Measurements from ENCODE around the gene SLC29A3.
A peak's percentile ranks its signal among the peaks of the same experiment; 100 is the strongest.
"Not testable (repeated sequence)": the region's sequence is repeated elsewhere in the genome, so short reads cannot be mapped to it uniquely, and the experiment has no call there.

Gene SLC29A3

DNA sequence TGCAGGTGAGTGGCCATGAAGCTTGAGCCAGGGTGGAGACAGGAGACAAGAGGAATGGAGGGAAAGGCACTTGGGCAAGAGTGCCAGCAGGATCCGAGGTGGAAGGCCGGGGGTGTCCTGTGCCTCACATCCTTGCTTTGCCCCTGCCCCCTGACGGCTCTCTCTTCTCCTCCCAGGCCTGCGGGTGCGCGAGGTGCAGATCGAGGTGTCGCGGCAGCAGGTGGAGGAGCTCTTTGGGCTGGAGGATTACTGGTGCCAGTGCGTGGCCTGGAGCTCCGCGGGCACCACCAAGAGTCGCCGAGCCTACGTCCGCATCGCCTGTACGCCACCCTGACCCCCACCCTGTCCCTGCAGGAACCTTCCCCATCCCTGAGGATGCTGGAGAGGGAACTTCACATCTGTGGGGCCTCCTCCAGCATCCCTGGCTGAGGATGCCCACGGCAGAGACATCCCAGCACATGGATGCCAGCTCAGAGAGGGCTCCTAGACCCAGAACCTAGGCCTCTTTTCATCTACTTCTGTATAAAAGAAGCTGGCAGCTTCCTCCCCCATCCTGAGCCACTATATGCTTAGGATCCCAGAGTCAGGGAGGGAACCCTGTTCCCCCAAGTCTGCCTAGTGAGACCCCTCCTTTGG is 34.4 kb upstream of the SLC29A3 start:
- no peak for DNase-seq

DNA sequence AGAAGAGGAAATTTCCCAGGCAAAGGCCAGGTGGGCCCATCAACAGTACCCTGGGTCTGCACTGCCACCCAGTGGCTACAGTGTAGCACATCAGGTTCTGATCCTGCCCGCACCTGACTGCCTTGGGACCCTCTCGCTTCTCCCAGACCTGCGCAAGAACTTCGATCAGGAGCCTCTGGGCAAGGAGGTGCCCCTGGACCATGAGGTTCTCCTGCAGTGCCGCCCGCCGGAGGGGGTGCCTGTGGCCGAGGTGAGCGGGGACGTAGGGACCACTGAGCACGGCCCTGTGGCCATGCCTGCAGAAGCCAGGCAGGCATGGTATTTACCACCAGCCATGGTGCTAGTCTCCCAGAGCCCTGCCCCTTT is 33.9 kb upstream of the SLC29A3 start:
- peak; percentile 5 to 17 for DNase-seq

DNA sequence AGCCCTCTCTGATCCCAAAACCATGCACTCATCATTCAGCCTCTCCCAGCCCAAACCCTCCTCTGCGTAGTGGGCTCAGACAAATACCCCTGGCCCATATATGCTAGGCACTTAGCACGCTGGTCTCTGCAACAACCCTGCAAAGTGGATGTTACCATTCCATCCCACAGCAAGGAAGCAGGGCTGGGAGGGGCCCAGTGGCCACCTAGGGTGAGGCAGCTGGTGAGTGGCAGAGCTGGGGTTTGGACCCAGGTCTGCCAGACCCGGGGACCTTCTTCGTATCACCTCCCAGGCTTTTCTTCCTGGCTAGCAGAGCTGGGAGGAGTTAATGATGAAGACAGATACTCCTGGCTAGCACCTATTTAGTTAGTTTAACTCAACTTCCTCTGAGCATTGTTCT is 33.1 kb upstream of the SLC29A3 start:
- no peak for DNase-seq

DNA sequence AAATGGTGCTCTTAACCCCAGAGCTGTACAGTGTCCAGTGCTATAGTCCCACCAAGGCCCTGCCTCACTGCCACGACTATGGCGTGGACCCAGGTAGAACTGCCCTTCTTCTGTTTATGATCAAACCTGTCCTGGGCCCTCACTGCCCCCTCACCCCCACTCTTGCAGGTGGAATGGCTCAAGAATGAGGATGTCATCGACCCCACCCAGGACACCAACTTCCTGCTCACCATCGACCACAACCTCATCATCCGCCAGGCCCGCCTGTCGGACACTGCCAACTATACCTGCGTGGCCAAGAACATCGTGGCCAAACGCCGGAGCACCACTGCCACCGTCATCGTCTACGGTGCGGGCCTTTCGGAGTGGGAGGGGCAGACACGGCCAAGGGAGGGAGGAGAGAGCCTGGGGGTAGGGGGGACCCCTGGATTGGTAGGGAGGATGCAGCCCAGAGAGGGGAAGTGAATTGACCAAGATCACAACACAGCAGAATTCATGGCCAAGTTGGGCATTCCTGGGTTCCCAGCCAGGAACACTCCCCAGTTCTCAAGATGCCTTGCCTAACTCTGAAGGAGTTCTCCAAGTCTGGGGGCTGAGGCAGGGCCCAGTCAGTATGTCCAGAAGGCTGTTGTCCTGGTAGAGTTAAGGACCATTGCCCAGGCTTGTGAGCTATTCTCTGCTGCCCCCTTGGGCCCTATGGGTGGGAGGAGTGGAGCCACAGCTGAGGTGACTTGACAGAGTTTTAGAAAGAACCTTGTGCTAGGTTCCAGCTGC is 32.4 kb upstream of the SLC29A3 start:
- DNase-seq, result no peak

DNA sequence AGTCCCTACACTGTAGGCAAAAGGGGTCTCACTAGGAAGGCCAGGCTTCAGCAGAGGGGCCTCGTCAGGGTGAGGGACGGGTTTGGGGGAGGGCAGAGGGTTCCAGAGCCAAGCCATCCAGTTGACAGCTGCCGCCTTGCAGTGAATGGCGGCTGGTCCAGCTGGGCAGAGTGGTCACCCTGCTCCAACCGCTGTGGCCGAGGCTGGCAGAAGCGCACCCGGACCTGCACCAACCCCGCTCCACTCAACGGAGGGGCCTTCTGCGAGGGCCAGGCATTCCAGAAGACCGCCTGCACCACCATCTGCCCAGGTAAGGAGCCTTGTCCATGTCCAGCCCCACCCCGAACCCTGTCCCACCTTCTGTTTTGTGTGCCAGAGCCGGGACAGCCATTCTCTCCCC is 31.6 kb upstream of the SLC29A3 start:
- DNase-seq, result no peak

DNA sequence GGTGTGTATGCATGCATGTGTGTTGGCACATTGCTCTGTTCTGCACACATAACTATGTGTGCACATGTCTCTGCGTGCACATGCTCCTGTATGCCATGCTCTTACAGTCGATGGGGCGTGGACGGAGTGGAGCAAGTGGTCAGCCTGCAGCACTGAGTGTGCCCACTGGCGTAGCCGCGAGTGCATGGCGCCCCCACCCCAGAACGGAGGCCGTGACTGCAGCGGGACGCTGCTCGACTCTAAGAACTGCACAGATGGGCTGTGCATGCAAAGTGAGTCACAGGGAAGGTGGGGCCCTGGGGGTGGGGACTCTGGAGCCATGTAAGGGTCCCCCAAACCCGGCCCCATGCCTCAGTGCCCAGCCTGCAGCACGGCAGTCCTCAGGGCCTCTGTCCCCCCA is 30.6 kb upstream of the SLC29A3 start:
- no peak for DNase-seq

DNA sequence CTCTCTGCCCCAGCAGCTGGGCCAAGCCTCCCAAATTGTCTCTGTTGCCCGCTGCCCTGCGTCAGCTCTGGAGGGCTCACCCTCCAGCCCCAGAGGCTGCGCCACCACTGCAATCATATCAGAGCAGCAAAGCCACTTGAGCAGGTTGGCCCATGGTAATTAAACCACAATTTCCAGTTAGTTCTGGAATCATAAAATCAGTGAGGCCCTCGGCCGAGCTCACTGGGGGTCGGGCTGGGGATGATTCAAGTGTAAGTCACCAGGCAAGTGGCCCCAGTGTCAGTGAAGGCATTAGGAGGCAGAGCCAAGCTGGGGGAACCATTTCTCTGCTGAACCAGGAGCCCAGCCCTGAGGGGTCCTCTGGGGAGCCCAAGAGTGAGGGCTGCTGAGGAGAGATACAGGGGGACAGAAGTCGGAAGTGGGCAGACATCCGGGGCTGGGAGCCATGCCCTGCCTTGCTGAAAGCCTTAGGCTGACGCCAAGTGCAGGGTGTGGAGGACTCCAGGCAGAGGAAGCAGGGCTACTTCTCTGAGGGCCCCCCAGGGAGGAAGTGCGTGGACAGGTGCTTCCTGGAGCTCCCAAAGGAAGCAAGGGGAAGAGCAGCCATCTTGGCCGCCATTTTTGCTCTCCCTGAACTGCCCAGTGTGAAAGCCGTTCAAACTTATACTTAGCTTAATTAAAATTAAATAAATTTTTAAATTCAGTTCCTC is 29.5 kb upstream of the SLC29A3 start:
- DNase-seq, result no peak

DNA sequence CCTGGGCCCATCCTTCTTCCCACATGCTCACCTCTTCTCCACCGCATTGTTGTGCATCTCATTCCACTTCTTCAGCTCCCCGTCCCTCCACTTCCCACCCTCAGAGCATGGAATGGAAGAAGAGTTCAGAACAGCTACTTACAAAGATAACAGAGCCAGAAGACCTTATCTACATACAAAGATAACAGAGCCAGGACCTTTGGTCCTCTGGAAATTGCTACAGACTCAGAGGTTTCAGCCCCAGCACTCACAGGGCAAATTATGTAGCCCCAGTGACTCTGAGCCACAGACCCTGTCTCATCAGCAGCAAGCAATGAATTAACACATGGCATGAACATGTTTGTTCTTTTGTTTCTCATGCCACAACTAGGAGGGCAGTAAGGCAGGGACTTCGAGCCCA is 28.7 kb upstream of the SLC29A3 start:
- DNase-seq, result no peak

DNA sequence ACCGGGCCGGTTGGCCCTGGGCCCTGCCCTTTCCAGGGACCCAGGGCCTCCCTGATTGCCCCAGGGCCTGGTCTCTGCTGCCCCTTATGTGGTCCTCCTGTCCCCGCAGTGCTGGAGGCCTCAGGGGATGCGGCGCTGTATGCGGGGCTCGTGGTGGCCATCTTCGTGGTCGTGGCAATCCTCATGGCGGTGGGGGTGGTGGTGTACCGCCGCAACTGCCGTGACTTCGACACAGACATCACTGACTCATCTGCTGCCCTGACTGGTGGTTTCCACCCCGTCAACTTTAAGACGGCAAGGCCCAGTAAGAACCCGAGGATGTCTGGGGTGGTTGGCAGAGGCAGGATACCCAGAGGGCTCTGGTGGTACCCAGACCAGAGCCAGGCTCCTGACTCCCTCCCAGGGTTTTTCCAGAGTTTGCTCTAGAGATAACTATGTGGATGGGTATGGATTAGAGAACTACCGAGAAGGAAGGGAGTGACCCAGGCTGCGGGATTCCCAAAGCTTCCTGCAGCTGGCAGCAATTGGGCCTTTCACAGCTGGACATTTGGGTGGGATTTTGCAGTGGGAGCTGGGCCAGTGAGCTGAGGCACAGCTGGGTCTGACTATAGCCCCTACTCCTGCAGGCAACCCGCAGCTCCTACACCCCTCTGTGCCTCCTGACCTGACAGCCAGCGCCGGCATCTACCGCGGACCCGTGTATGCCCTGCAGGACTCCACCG is 28.1 kb upstream of the SLC29A3 start:
- DNase-seq, result no peak

DNA sequence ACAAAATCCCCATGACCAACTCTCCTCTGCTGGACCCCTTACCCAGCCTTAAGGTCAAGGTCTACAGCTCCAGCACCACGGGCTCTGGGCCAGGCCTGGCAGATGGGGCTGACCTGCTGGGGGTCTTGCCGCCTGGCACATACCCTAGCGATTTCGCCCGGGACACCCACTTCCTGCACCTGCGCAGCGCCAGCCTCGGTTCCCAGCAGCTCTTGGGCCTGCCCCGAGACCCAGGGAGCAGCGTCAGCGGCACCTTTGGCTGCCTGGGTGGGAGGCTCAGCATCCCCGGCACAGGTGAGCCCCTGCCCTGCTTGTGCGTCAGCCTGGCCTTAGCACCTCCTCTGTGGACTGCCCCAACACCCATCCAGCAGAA is 27.5 kb upstream of the SLC29A3 start:
- DNase-seq, result no peak

DNA sequence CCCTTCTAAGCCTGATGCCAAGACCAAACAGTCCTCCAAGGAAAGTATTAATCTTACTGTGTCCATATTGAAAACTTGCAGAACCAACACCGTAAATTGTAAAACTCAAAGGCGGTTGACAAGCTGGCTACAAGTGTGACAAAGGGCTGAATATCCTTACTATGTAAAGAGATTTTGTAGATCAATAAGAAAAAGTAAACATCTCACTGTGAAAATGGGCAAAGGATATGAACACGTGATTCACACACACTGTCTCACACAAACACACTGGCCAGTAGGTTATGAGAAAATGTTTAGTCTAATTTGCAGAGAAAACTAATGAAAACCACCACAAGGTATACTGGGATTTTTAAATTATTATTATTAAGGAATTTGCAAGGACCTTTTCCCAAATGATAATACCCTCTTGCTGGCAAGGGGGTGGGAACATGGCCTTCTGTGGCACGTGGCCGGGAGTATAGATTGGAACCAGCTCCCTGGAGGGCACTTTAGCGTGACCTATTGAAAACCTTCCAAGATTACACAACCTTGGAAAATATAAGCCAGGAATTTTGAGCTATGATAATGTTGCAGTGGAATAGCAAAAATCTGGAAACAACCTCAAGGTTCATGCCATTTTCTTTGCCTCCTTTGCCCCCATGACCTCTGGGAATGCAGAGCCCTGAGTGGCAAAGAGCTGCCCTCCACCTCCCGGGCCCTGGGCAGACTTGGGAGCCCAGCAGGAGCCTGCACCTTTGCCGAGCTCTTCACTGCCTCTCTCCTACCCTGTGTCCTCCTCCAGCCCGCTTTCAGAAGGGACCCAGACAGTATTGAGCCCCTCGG is 26.2 kb upstream of the SLC29A3 start:
- DNase-seq, result no peak

DNA sequence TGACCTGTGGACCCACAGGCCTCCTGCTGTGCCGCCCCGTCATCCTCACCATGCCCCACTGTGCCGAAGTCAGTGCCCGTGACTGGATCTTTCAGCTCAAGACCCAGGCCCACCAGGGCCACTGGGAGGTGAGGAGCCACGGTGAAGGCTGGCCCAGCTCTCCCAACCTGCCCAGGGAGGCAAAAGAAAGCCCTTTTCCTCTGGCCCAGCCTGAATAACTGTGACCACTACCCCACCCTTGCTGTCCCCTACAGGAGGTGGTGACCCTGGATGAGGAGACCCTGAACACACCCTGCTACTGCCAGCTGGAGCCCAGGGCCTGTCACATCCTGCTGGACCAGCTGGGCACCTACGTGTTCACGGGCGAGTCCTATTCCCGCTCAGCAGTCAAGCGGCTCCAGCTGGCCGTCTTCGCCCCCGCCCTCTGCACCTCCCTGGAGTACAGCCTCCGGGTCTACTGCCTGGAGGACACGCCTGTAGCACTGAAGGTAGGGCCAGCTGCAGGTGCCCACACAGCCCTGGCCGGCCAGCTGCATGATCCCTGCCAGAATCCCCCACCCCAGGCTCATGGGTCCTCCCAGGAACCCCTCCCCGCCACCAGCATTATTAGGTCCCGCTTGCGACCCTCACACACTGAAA is 25.5 kb upstream of the SLC29A3 start:
- DNase-seq, result no peak

DNA sequence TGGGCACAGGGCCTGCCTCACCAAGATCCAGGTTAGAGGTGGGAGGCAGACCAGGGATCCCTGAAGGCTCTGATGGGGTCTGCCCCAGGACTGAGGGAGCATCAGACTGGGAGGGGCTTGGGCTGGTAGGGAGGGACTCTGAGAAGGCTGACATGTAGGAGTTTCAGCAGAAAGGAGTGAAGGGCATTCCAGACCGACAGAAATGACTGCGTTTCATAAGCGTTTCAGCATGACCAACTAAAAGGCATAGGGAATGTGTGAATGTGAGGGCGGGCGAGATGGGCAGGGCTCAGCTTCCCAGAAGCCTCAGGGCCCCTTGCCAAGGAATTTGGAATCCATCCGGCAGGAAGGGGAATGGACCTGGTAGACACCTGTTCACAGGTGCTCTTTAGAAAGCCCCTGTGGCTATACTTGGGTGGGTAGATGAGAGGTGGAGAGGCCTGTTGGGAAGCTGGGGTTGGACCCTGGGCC is 24.9 kb upstream of the SLC29A3 start:
- DNase-seq, result no peak

DNA sequence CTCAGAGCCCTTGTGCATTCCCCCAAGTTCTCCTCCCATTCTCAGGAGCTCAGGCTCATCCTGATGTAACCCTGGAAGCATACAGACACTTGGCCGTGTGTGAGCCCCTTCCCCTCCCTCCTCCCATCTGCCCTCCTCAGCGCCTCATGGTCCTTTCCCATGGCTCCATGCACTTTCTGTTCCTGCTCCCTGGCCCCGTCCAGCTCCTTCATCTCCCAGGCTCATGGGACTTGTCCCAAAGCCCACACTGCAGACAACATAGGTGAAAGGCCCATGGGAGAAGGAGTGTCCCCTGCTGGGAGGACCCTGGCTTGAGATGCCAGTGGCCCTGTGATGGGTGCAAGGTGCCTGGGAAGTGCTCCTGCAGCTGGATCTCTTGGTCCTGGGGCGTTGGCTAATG is 24.2 kb upstream of the SLC29A3 start:
- DNase-seq, result no peak

DNA sequence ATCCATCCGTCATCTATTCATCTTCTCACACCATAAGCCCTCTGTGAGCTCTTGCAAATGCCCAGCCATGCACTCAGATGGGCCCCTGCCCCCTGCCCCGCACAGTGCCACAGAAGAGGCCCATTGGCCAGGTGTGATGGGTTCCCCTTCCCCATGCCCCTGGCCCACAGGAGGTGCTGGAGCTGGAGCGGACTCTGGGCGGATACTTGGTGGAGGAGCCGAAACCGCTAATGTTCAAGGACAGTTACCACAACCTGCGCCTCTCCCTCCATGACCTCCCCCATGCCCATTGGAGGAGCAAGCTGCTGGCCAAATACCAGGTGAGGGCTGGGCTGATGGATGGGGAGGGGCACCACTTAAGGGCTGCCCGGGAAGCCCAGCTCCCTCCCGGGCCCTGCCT is 23.4 kb upstream of the SLC29A3 start:
- no peak for DNase-seq

DNA sequence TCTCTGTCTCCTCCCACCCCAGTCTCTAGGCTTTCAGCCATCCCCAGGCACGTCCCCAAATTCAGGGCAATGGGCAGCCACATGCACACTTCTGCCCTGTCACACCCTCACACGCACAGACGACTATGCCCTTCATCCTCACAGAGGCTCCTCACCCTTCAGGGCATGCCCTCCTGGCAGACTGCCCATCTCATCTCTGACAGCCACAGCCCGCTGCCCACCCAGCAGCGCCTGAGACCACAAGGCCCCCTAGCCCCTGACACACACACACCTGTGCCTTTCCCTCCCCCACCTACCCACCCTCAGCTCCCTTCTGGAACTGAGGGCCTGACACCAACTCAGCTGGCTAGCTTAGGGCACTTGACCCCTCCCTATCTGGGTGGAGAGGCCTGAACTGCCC is 23.0 kb upstream of the SLC29A3 start:
- no peak for DNase-seq

DNA sequence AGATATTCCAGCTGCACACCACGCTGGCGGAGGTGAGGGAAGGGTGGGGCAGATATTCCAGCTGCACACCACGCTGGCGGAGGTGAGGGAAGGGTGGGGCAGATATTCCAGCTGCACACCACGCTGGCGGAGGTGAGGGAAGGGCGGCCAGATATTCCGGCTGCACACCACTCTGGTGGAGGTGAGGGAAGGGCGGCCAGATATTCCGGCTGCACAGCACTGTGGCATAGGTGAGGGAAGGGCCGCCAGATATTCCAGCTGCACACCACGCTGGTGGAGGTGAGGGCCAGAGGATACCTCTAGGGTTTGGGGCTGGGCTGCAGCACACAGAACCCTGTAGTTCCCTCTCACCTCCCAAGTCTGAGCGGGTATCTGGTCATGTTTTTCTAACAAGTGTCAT is 22.2 kb upstream of the SLC29A3 start:
- DNase-seq, result not testable (repeated sequence)

DNA sequence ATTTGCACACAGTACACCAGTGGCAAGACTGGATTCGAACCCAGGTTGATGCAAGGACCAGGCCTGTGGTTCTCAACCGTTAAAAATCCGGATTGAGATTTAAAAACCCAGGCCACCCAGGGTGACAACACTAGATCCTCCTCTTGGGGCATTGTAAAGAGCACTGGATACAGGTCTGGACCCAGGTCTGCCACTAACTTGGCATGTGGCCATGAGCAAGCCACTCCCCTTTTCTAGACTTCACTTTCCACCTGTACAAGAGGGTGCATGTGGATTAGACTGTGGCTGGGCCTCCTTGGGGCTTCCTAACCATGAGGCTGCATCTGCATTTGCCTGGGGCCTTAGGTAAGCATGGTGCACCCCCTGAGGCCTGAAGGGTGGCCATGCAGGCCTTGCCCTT is 21.7 kb upstream of the SLC29A3 start:
- DNase-seq, result no peak

DNA sequence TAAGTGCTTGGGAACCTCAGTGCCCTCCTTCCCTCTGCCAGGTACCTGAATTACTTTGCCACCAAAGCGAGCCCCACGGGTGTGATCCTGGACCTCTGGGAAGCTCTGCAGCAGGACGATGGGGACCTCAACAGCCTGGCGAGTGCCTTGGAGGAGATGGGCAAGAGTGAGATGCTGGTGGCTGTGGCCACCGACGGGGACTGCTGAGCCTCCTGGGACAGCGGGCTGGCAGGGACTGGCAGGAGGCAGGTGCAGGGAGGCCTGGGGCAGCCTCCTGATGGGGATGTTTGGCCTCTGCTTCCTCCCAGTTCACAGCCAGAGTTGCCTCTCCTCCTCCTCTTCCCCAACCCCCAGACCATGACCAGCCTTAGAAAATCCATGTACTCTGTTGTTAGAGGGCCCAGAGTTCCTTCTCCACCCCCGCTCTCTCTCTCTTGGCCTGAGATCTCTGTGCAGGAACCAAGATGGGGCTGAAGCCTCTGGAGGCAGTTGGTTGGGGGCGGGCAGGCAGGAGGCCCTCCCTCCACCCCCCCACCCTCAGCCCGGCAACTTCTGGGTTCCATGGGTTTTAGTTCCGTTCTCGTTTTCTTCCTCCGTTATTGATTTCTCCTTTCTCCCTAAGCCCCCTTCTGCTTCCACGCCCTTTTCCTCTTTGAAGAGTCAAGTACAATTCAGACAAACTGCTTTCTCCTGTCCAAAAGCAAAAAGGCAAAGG is 19.8 kb upstream of the SLC29A3 start:
- DNase-seq, result no peak

DNA sequence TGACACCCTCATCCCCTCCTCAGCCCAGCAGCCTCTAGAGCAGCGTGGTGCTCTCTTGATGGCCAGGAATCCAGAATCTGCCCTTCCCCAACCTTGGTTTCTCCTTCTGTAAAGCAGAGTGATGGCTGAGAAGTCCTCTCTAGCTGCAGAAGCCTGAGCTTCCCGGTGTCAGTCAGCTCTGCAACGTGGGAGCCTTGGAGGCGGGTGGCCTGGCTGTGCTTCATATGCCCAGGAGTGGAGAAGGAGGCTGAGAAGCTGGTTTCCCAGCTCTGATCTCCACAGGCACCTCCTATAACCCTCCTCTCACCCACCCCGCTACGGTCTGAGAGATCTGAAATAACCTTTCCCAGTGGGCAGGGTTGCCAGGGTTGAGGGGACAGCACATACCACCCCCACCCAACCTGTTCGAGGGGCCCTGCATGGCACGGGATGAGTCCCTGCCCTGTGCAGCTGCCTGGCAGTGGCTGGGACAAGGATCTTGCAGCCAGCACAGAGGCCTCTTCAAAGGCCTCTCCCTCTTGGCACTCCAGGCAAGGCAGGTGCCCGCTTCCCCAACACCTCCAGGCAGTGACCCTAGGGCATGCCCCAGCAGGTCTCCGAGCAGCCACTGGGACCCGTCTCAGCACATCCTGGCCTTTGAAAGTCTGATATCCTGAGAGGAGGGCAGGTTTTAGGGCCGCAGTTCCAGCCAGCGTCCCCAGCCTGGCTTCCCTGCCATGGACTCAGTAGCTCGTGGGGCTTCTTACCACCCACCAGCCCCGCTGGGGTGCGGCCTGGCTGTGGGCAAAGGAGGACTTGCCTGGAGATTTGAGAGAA is 18.3 kb upstream of the SLC29A3 start:
- no peak for DNase-seq

All from CD4-positive, alpha-beta T cell treated with Interleukin-1 beta for 1 hour (primary cell).